Kidney epithelial cell (primary cell): ENCODE measurements around the gene ERC2. TPM values are rescaled to one million over a fixed set of nuclear protein-coding genes. Genes with fewer than 3 reads are reported as not detected.

ENCODE experiments used
- DNase-seq: peaks from one replicate; pipeline ENCODE4 v3.0.0-alpha.2; 2010; ENCODE audit warnings: low read depth
- H3K27me3 ChIP-seq: 2 replicates; pipeline ENCODE4 v1.6.0; 2011; ENCODE audit warnings: low read length; ENCODE audit not compliant: control insufficient read depth, insufficient read depth
- H3K36me3 ChIP-seq: 2 replicates; pipeline ENCODE4 v1.5.1; 2011; ENCODE audit warnings: low read length; ENCODE audit not compliant: control insufficient read depth, insufficient read depth
- H3K4me3 ChIP-seq: 2 replicates; pipeline ENCODE4 v1.5.1; 2011; ENCODE audit warnings: low read depth, mild to moderate bottlenecking, control low read depth, low read length
- total RNA-seq: library from RNA; depleted of rRNA; stranded (reverse); fragments of >200 nt; gene quantifications from 2 replicates; pipeline ENCODE4 v1.2.3, GENCODE V29; 2015
- TF ChIP-seq, protein P1 (sequence below): IDR thresholded peaks from 2 replicates; pipeline ENCODE4 v1.5.1; 2011; ENCODE audit warnings: mild to moderate bottlenecking, moderate library complexity, low read length, control low read depth, inconsistent platforms; ENCODE audit not compliant: insufficient read depth, poor library complexity, severe bottlenecking

The ERC2 gene
- total RNA-seq, 1 donor from 2014 or later: 17.0 TPM

DNA sequence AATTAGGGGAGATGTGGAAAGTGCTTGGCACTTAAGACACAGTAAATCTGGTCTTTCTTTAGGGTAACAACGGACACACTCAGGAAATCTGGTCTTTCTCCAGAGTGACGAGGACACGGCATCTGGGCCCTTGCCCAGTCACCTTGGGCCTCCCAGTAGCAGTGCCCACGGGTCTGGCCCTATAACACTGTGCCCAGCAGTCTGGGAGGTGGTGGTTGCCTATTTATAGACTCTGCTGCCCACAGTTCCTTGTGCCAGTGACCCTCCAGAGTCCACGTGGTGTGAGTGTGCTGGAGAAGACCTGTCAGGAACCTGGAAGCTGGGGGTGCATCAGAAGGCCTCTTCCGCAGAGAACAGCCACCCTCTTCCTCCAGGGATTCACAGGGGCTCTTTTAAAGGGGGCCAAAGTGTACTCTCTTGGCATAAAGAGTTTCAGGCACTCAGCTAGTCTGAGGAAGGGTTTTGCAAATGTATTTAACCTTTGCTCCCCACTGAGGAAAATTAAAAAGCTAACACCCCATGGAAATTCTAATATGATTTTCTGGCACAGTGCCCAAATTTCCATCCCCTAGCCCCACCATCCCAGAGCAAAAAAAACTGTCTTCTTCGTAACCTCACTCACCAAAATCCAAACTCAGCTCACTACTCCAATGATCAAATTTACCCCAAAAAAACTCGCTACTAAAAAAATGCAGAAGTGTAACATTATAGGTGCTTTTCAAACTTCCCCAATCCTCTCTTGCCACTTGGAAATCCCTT lies 996.6 kb downstream of the ERC2 start:
- no peak overlapping the region for H3K4me3 ChIP-seq
- no peak for DNase-seq
- TF ChIP-seq, protein P1, sequence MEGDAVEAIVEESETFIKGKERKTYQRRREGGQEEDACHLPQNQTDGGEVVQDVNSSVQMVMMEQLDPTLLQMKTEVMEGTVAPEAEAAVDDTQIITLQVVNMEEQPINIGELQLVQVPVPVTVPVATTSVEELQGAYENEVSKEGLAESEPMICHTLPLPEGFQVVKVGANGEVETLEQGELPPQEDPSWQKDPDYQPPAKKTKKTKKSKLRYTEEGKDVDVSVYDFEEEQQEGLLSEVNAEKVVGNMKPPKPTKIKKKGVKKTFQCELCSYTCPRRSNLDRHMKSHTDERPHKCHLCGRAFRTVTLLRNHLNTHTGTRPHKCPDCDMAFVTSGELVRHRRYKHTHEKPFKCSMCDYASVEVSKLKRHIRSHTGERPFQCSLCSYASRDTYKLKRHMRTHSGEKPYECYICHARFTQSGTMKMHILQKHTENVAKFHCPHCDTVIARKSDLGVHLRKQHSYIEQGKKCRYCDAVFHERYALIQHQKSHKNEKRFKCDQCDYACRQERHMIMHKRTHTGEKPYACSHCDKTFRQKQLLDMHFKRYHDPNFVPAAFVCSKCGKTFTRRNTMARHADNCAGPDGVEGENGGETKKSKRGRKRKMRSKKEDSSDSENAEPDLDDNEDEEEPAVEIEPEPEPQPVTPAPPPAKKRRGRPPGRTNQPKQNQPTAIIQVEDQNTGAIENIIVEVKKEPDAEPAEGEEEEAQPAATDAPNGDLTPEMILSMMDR: no peak
- H3K27me3 ChIP-seq: no peaks in the 10 kb centered on the region
- peaks cover 3% of the 10 kb centered on the region for H3K36me3 ChIP-seq

- Histone ChIP-seq H3K27me3 (no peaks in the 10 kb centered on the region), H3K36me3 (peaks cover 3% of the 10 kb centered on the region), H3K4me3 (no peak overlapping the region)
- TF ChIP-seq, protein P1: no peak
- no peak for DNase-seq
These were observed 997.2 kb downstream of the ERC2 start for GRCh38 chr3:55471084-55471483.

DNA sequence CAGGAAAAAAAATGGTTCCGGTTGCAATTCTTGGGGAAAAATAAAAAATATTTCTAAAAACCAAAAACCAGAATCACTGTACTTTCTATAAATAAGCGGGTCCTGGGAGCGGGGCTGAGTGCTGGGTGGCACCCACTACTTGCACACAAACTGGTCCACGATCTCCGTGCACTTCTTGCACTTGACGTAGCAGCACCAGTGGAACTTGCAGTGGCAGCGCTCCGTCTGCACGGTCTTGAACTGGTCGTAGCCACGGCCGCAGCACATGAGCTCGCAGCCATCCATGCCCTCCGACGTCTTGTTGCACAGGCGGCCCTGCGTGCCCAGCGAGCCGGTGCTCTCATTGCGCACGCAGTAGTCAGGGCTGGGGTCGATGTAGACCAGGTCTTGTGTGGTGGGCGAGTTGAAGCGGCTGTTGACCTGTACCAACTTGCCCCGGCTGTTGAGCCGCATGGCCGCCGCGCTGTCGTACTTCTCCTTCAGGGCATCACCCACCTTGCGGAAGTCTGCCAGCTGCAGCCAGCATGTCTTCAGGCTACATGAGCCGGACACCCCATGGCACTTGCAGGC lies 998.2 kb downstream of the ERC2 start:
- no peaks in the 10 kb centered on the region for H3K27me3 ChIP-seq
- peaks cover 3% of the 10 kb centered on the region for H3K36me3 ChIP-seq
- TF ChIP-seq, protein P1: no peak
- H3K4me3 ChIP-seq: no peak overlapping the region
- no peak for DNase-seq

GRCh38 chr3:55468251-55468650 lies 1000.0 kb downstream of the ERC2 start:
- TF ChIP-seq, protein P1: no peak
- Histone ChIP-seq H3K4me3 (no peak overlapping the region), H3K27me3 (no peaks in the 10 kb centered on the region), H3K36me3 (peaks cover 3% of the 10 kb centered on the region)
- DNase-seq: no peak

- Histone ChIP-seq H3K4me3 (no peak overlapping the region), H3K36me3 (peaks cover 3% of the 10 kb centered on the region), H3K27me3 (no peaks in the 10 kb centered on the region)
- no peak for DNase-seq
- TF ChIP-seq, protein P1: no peak
These were observed 1001.2 kb downstream of the ERC2 start for GRCh38 chr3:55467099-55467498.
